GM12892 (cell line): ENCODE data around the gene CDC7.

Source experiments
- POLR2A ChIP-seq: IDR thresholded peaks from 2 replicates; pipeline ENCODE4 v1.6.1; 2011; ENCODE audit warnings: low read depth, low read length, control low read depth
- POLR2AphosphoS5 ChIP-seq: IDR thresholded peaks from 2 replicates; pipeline ENCODE4 v1.6.1; 2011; ENCODE audit warnings: low read depth, low read length, control low read depth
- TAF1 ChIP-seq: IDR thresholded peaks from 2 replicates; pipeline ENCODE4 v1.6.1; 2011; ENCODE audit warnings: low read depth, mild to moderate bottlenecking, control low read depth, low read length, borderline replicate concordance

GRCh38 chr1:91529856-91530255 is 29.2 kb downstream of the CDC7 start:
- TF ChIP-seq POLR2A (no peak), TAF1 (no peak), POLR2AphosphoS5 (no peak)
